H9 (cell line): ENCODE data around the gene ZSCAN31. TPM values are rescaled to one million over a fixed set of nuclear protein-coding genes. Genes with fewer than 3 reads are reported as not detected.

Experiments used
- DNase-seq: peaks from one replicate; pipeline ENCODE4 v3.0.0-alpha.2; 2017
- H2AFZ ChIP-seq: one replicate; pipeline ENCODE4 v1.6.1; 2013; ENCODE audit warnings: mild to moderate bottlenecking, low read length, control low read depth, moderate library complexity
- H2AK5ac ChIP-seq: 2 replicates; pipeline ENCODE4 v1.6.1; 2013; ENCODE audit warnings: low read length, control low read depth, mixed read lengths; ENCODE audit not compliant: insufficient read length
- H2BK120ac ChIP-seq: one replicate; pipeline ENCODE4 v1.6.1; 2013; ENCODE audit warnings: low read depth, mild to moderate bottlenecking, low read length, control low read depth, inconsistent platforms; ENCODE audit not compliant: poor library complexity, severe bottlenecking
- H2BK12ac ChIP-seq: 2 replicates; pipeline ENCODE4 v1.6.1; 2013; ENCODE audit warnings: low read length, control low read depth, mixed read lengths, low read depth; ENCODE audit not compliant: insufficient read length
- H2BK15ac ChIP-seq: 2 replicates; pipeline ENCODE4 v1.6.1; 2013; ENCODE audit warnings: low read depth, low read length, control low read depth
- H2BK20ac ChIP-seq: one replicate; pipeline ENCODE4 v1.6.1; 2013; ENCODE audit warnings: low read depth, mild to moderate bottlenecking, low read length, control low read depth, inconsistent platforms; ENCODE audit not compliant: poor library complexity, severe bottlenecking
- H2BK5ac ChIP-seq: 2 replicates; pipeline ENCODE4 v1.6.1; 2013; ENCODE audit warnings: low read length, control low read depth, mixed read lengths; ENCODE audit not compliant: insufficient read length
- H3K14ac ChIP-seq: 2 replicates; pipeline ENCODE4 v1.6.1; 2013; ENCODE audit warnings: low read length, control low read depth; ENCODE audit not compliant: insufficient read depth
- H3K18ac ChIP-seq: 2 replicates; pipeline ENCODE4 v1.6.1; 2013; ENCODE audit warnings: low read depth, mild to moderate bottlenecking, mixed read lengths, low read length, control low read depth; ENCODE audit not compliant: insufficient read length
- H3K23ac ChIP-seq: 2 replicates; pipeline ENCODE4 v1.6.1; 2013; ENCODE audit warnings: low read length, control low read depth, mixed read lengths, low read depth; ENCODE audit not compliant: insufficient read length
- H3K23me2 ChIP-seq: 2 replicates; pipeline ENCODE4 v1.6.1; 2013; ENCODE audit warnings: low read depth, mild to moderate bottlenecking, mixed read lengths, low read length, control low read depth; ENCODE audit not compliant: insufficient read length, poor library complexity, severe bottlenecking
- H3K27ac ChIP-seq: 2 replicates; pipeline ENCODE4 v1.5.1; 2013; ENCODE audit warnings: low read length, control low read depth, mixed read lengths, low read depth; ENCODE audit not compliant: insufficient read length
- H3K27me3 ChIP-seq: 2 replicates; pipeline ENCODE4 v1.6.1; 2013; ENCODE audit warnings: low read length, control low read depth, inconsistent platforms; ENCODE audit not compliant: insufficient read depth
- H3K4ac ChIP-seq: 2 replicates; pipeline ENCODE4 v1.6.1; 2013; ENCODE audit warnings: low read depth, mild to moderate bottlenecking, control low read depth, inconsistent platforms, low read length, moderate library complexity
- H3K4me1 ChIP-seq: 2 replicates; pipeline ENCODE4 v1.6.1; 2013; ENCODE audit warnings: low read length, control low read depth, inconsistent platforms; ENCODE audit not compliant: insufficient read depth
- H3K4me2 ChIP-seq: 2 replicates; pipeline ENCODE4 v1.6.1; 2013; ENCODE audit warnings: low read length, control low read depth, mixed read lengths; ENCODE audit not compliant: insufficient read length, insufficient read depth
- H3K56ac ChIP-seq: 2 replicates; pipeline ENCODE4 v1.6.1; 2013; ENCODE audit warnings: low read depth, mild to moderate bottlenecking, mixed read lengths, low read length, control low read depth; ENCODE audit not compliant: insufficient read length
- H3K79me1 ChIP-seq: 2 replicates; pipeline ENCODE4 v1.6.1; 2013; ENCODE audit warnings: low read depth, mild to moderate bottlenecking, moderate library complexity, low read length, control low read depth, inconsistent platforms; ENCODE audit not compliant: insufficient read depth, poor library complexity, severe bottlenecking
- H3K79me2 ChIP-seq: 2 replicates; pipeline ENCODE4 v1.6.1; 2013; ENCODE audit warnings: low read length, control low read depth, inconsistent platforms; ENCODE audit not compliant: insufficient read depth
- H3K9ac ChIP-seq: 2 replicates; pipeline ENCODE4 v1.6.1; 2013; ENCODE audit warnings: low read length, control low read depth, mixed read lengths; ENCODE audit not compliant: insufficient read length; ENCODE audit errors: extremely low read depth
- H3K9me3 ChIP-seq: one replicate; pipeline ENCODE4 v1.6.1; 2013; ENCODE audit warnings: low read depth, low read length, inconsistent platforms; ENCODE audit not compliant: control insufficient read depth
- H3T11ph ChIP-seq: one replicate; pipeline ENCODE4 v1.6.1; 2013; ENCODE audit warnings: mild to moderate bottlenecking, low read length, control low read depth, inconsistent platforms
- H4K20me1 ChIP-seq: one replicate; pipeline ENCODE4 v1.6.1; 2013; ENCODE audit not compliant: control insufficient read depth, insufficient read length, insufficient read depth
- H4K5ac ChIP-seq: 2 replicates; pipeline ENCODE4 v1.6.1; 2013; ENCODE audit warnings: low read depth, mild to moderate bottlenecking, mixed read lengths, low read length, control low read depth; ENCODE audit not compliant: insufficient read length
- H4K8ac ChIP-seq: replicated peaks from 2 replicates; pipeline ENCODE4 v1.6.1; 2013; ENCODE audit warnings: low read length, control low read depth, mixed read lengths, low read depth; ENCODE audit not compliant: insufficient read length
- H4K91ac ChIP-seq: 2 replicates; pipeline ENCODE4 v1.6.1; 2013; ENCODE audit warnings: low read depth, mild to moderate bottlenecking, moderate library complexity, mixed read lengths, low read length, control low read depth; ENCODE audit not compliant: insufficient read length
- H3K27ac Mint-ChIP-seq, 3 experiments: 2 replicates in 2 of 3; 3 replicates in 1 of 3; pipeline ENCODE4 v1.8.0; 2020 to 2021; ENCODE audit warnings: mixed read lengths in 3 of 3, mild to moderate bottlenecking in 1 of 3, moderate library complexity in 1 of 3
- H3K27me3 Mint-ChIP-seq: 2 replicates; pipeline ENCODE4 v1.8.0; 2021; ENCODE audit warnings: low read depth, mild to moderate bottlenecking, moderate library complexity, mixed read lengths
- H3K36me3 Mint-ChIP-seq, 3 experiments: 2 replicates in 2 of 3; 3 replicates in 1 of 3; pipeline ENCODE4 v1.8.0; 2020 to 2021; ENCODE audit warnings: low read depth in 3 of 3, mixed read lengths in 3 of 3; ENCODE audit not compliant: insufficient read depth in 1 of 3
- H3K4me1 Mint-ChIP-seq, 2 experiments: 2 replicates each; pipeline ENCODE4 v1.8.0; 2020; ENCODE audit warnings: mixed read lengths in 2 of 2
- H3K4me3 Mint-ChIP-seq, 2 experiments: 2 replicates in 1 of 2; 3 replicates in 1 of 2; pipeline ENCODE4 v1.8.0; 2020 to 2021; ENCODE audit warnings: mild to moderate bottlenecking in 2 of 2, mixed read lengths in 2 of 2, moderate library complexity in 1 of 2
- H3K9me3 Mint-ChIP-seq, 2 experiments: 2 replicates in 1 of 2; 3 replicates in 1 of 2; pipeline ENCODE4 v1.8.0; 2020; ENCODE audit warnings: mild to moderate bottlenecking in 2 of 2, mixed read lengths in 2 of 2, moderate library complexity in 1 of 2
- WGBS: extraction: QIAGEN DNeasy Blood & Tissue Kit; methylation state at CpG from one replicate; pipeline ENCODE4 v1.1.7; 2013; ENCODE audit warnings: missing lambda C conversion rate, low lambda C conversion rate, mixed read lengths; ENCODE audit not compliant: insufficient read length; ENCODE audit errors: extremely low coverage; 5-methylcytosine and 5-hydroxymethylcytosine counted together
- long read RNA-seq: library from polyadenylated mRNA; unstranded; transcript quantifications from one replicate; pipeline ENCODE4 v2.0.0, GENCODE V29; 2020
- total RNA-seq: library from RNA; stranded (reverse); gene quantifications from 2 replicates; pipeline ENCODE4 v1.2.1, GENCODE V29; 2021
- TF ChIP-seq, protein P1 (sequence below): fragments of 200-600 bp; sonication (generic); conservative IDR thresholded peaks from 3 replicates; pipeline ENCODE4 v1.8.0; 2021; ENCODE audit warnings: antibody characterized with exemption, mild to moderate bottlenecking

ZSCAN31 gene
- 3.6 and 7.1 TPM in 2 replicates for total RNA-seq
- long read RNA-seq, transcript ZSCAN31-201 (4 exons, 2,619 nt) = minor isoform, 8 of 37 reads
- long read RNA-seq, transcript ZSCAN31-208 (3 exons, 1,005 nt) = major isoform, 12 of 37 reads
- long read RNA-seq, transcript ZSCAN31-209 (4 exons, 3,050 nt) = minor isoform, 6 of 37 reads
- long read RNA-seq, partial matches to known transcripts = 1 of 37 reads
- long read RNA-seq, other reads (novel, unspliced or antisense) = 3 of 37 reads

DNA sequence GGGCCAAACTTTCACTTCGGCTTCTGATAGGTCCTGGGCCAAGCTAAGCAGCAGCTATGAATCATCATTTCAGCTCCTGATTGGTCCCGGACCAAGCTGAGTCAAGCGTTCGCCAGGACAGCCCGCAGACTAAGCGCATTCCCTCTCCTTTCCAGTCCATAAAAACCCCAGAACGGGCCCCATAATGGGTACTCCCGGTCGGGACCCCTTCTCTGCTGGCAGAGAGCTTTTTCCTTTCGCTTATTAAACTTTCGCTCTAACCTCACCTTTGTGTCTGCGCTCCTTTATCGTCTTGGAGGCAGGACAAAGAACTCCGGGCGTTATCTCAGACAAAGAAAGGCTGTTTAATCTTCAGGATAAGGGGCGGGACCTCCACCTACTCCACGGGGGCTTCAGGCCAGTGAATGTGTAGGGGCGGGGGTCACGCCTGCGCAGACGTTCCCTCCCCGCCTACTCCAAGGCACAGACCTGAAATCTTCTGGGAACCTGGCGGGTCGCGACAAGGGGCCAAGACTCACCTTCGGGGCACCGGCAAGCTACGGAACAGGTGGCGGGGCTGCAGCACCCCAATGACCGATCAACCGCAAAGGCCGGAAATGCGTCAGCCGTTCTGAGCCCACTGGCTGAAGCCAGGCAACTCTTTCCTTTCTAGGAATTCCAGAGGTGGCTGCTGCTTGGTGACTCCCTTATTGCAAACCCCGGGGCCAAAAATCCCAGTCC, at the start of gene ZSCAN31:
TSS of gene ZSCAN31 (minus strand) at position 585 of the 720 bp plus-strand sequence. CDS start 6,465 bp downstream, outside the sequence.
- H2BK15ac ChIP-seq = no peak within 1 kb of the TSS
- no CpG with 5 or more reads among the region's 35 CpGs for WGBS
- H3K4me1 ChIP-seq = no peaks in the 10 kb centered on the region
- H3K36me3 Mint-ChIP-seq = no peaks in the 10 kb centered on the region; a peak in 2 of 7 replicates
- peaks cover 9 to 11% of the 10 kb centered on the region in 2 experiments; a peak in 3 of 4 replicates for H3K4me1 Mint-ChIP-seq
- no peak within 1 kb of the TSS for H4K8ac ChIP-seq
- peak within 1 kb of the TSS; percentile 91 for H3K27ac ChIP-seq
- H3K27ac Mint-ChIP-seq = no peak within 1 kb of the TSS; a peak in 1 of 7 replicates
- H4K5ac ChIP-seq = peak within 1 kb of the TSS; percentile 19
- peak within 1 kb of the TSS; percentile 87 for H3K4me2 ChIP-seq
- H2BK5ac ChIP-seq = no peak within 1 kb of the TSS
- H3K79me2 ChIP-seq = no peaks in the 10 kb centered on the region
- no peak within 1 kb of the TSS for H3K4me3 Mint-ChIP-seq
- H3K9me3 ChIP-seq = no peaks in the 10 kb centered on the region
- peak; percentile 92 for DNase-seq
- peak within 1 kb of the TSS; percentile 97; the same call in 1 of the 2 replicates for H3K4ac ChIP-seq
- peak within 1 kb of the TSS; percentile 93 for H2BK120ac ChIP-seq
- no peak within 1 kb of the TSS for H2AFZ ChIP-seq
- H3K27me3 Mint-ChIP-seq = no peaks in the 10 kb centered on the region
- H2BK20ac ChIP-seq = peak within 1 kb of the TSS; percentile 12
- no peaks in the 10 kb centered on the region for H3K27me3 ChIP-seq
- peak within 1 kb of the TSS; percentile 84 for H3T11ph ChIP-seq
- H3K56ac ChIP-seq = no peak within 1 kb of the TSS
- peak within 1 kb of the TSS; percentile 91 for H3K9ac ChIP-seq
- TF ChIP-seq, protein P1, sequence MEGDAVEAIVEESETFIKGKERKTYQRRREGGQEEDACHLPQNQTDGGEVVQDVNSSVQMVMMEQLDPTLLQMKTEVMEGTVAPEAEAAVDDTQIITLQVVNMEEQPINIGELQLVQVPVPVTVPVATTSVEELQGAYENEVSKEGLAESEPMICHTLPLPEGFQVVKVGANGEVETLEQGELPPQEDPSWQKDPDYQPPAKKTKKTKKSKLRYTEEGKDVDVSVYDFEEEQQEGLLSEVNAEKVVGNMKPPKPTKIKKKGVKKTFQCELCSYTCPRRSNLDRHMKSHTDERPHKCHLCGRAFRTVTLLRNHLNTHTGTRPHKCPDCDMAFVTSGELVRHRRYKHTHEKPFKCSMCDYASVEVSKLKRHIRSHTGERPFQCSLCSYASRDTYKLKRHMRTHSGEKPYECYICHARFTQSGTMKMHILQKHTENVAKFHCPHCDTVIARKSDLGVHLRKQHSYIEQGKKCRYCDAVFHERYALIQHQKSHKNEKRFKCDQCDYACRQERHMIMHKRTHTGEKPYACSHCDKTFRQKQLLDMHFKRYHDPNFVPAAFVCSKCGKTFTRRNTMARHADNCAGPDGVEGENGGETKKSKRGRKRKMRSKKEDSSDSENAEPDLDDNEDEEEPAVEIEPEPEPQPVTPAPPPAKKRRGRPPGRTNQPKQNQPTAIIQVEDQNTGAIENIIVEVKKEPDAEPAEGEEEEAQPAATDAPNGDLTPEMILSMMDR = no peak
- H2AK5ac ChIP-seq = no peak within 1 kb of the TSS
- H3K18ac ChIP-seq = peak within 1 kb of the TSS; percentile 92
- H4K20me1 ChIP-seq = no peaks in the 10 kb centered on the region
- H3K79me1 ChIP-seq = no peaks in the 10 kb centered on the region
- H3K9me3 Mint-ChIP-seq = peaks cover 0 to 2% of the 10 kb centered on the region in 2 experiments; a peak in 1 of 5 replicates
- H2BK12ac ChIP-seq = peak within 1 kb of the TSS; percentile 11
- no peak within 1 kb of the TSS for H4K91ac ChIP-seq
- no peak within 1 kb of the TSS for H3K23ac ChIP-seq
- peaks cover 14% of the 10 kb centered on the region for H3K23me2 ChIP-seq
- H3K14ac ChIP-seq = peak within 1 kb of the TSS; percentile 97
